Activated T-helper 1 cell treated with anti-CD3 and anti-CD28 coated beads, Interleukin-12 subunit alpha, Interleukin-12 subunit beta, Interleukin-2, Interleukin-4 antibody, amounts not matched to agents 30 ng/mL and 10 ng/mL and 1 ng/mL, durations not matched to agents 14 hours and 24 hours and 36 hours (primary cell): Measurements from ENCODE around the gene OR8H3. TPM values are rescaled to one million over a fixed set of nuclear protein-coding genes. Genes with fewer than 3 reads are reported as not detected.
"Not testable (repeated sequence)": the region's sequence is repeated elsewhere in the genome, so short reads cannot be mapped to it uniquely, and the experiment has no call there.

Experiments used
- DNase-seq: peaks from one replicate; pipeline ENCODE4 v3.0.0; 2021; ENCODE audit warnings: low spot score
- H3K27ac Mint-ChIP-seq: one replicate; pipeline ENCODE4 v1.8.0; 2021; ENCODE audit warnings: mild to moderate bottlenecking, mixed read lengths
- H3K27me3 Mint-ChIP-seq: one replicate; pipeline ENCODE4 v1.8.0; 2022; ENCODE audit warnings: mild to moderate bottlenecking, moderate library complexity, mixed read lengths; ENCODE audit not compliant: insufficient read depth
- H3K36me3 Mint-ChIP-seq: one replicate; pipeline ENCODE4 v1.8.0; 2021; ENCODE audit warnings: low read depth, mixed read lengths
- H3K4me1 Mint-ChIP-seq: one replicate; pipeline ENCODE4 v1.8.0; 2021; ENCODE audit warnings: low read depth, mixed read lengths
- H3K4me3 Mint-ChIP-seq: one replicate; pipeline ENCODE4 v1.8.0; 2021; ENCODE audit warnings: mild to moderate bottlenecking, moderate library complexity, mixed read lengths
- H3K9me3 Mint-ChIP-seq: one replicate; pipeline ENCODE4 v1.8.0; 2021; ENCODE audit warnings: mixed read lengths
- intact Hi-C: fragments of 100-400 bp; cut with micrococcal nuclease; formaldehyde crosslinking; loops from one replicate; pipeline ENCODE4 v1.15.1; 2024
- total RNA-seq: library from RNA; stranded (reverse); gene quantifications from 2 replicates; pipeline ENCODE4 v1.2.3, GENCODE V29; 2022

Gene OR8H3, protein sequence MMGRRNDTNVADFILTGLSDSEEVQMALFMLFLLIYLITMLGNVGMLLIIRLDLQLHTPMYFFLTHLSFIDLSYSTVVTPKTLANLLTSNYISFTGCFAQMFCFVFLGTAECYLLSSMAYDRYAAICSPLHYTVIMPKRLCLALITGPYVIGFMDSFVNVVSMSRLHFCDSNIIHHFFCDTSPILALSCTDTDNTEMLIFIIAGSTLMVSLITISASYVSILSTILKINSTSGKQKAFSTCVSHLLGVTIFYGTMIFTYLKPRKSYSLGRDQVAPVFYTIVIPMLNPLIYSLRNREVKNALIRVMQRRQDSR
- total RNA-seq, result not detected in 2 replicates

DNA sequence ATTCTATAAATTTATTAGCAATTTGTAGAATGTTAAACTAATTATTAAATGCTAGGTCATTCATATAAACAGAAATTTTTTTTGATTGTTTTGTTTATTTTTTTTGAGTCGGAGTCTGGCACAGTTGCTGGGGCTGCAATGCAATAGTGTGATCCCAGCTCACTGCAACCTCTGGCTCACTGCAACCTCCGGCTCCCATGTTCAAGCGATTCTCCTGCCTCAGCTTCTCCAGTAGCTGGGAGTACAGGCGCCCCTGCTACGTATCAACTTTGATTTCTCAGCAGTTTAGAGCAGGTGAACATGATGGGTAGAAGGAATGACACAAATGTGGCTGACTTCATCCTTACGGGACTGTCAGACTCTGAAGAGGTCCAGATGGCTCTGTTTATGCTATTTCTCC, at the start of gene OR8H3:
OR8H3 (plus strand) TSS at position 301 of the 400 bp plus-strand sequence; CDS start at position 301, 0 bp downstream.
- Mint-ChIP-seq H3K9me3 (peaks cover 13% of the 10 kb centered on the region), H3K4me3 (no peak within 1 kb of the TSS), H3K36me3 (no peaks in the 10 kb centered on the region)

DNA sequence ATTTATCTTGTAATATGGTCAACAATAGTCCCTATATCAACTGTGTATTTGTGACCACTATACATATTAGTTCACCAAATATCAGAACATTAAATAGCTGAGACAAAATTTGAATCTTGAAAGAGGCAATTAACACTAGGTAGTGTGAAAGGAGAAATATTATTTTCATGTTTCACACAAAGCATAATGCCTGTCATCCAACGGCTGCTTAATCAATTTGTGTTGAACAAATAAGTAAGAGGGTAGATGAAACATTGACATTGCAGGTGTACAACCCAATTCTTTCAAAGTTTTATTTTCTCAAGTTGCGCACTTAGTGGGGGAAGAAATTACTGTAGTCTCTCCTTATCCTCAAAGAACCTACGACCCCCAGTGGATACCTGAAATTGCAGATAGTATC, 32.5 kb upstream of the OR8H3 start:
- Mint-ChIP-seq H3K27me3 (no peaks in the 10 kb centered on the region), H3K4me3 (no peak overlapping the region), H3K27ac (no peak overlapping the region), H3K4me1 (no peaks in the 10 kb centered on the region), H3K9me3 (peaks cover 17% of the 10 kb centered on the region), H3K36me3 (no peaks in the 10 kb centered on the region)
- DNase-seq, result no peak
- intact Hi-C loops, result no loop called here

More for the DNA sequence above, at the start of gene OR8H3:
- Mint-ChIP-seq H3K27me3 (no peaks in the 10 kb centered on the region), H3K4me1 (no peaks in the 10 kb centered on the region), H3K27ac (no peak within 1 kb of the TSS)
- no peak for DNase-seq
- intact Hi-C loops, result no loop called here

DNA sequence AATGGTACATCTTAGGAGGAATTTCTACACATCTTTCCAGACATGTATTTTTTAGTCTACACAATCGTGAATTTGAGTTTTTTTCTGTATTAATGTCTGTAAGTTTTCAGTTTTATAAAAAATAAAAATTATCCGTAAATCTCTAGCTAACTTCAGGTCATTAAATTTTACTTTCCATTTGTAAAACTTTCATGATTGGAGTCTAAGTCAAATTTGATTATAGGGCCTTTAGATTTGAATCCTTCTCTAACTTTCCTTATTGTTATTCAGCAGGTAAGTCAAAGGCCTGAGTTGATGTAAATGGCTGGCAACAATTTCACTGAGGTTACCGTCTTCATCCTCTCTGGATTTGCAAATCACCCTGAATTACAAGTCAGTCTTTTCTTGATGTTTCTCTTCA, 29.2 kb upstream of the OR8H3 start, which contains the start of gene OR8I2:
OR8I2 (plus strand) TSS at position 301 of the 400 bp plus-strand sequence; CDS start at position 301, 0 bp downstream.
- H3K27ac Mint-ChIP-seq, result no peak within 1 kb of the TSS
- H3K9me3 Mint-ChIP-seq, result peaks cover 21% of the 10 kb centered on the region
- H3K4me1 Mint-ChIP-seq, result no peaks in the 10 kb centered on the region
- intact Hi-C loops, result no loop called here
- no peak within 1 kb of the TSS for H3K4me3 Mint-ChIP-seq
- H3K36me3 Mint-ChIP-seq, result no peaks in the 10 kb centered on the region
- DNase-seq, result no peak
- no peaks in the 10 kb centered on the region for H3K27me3 Mint-ChIP-seq

DNA sequence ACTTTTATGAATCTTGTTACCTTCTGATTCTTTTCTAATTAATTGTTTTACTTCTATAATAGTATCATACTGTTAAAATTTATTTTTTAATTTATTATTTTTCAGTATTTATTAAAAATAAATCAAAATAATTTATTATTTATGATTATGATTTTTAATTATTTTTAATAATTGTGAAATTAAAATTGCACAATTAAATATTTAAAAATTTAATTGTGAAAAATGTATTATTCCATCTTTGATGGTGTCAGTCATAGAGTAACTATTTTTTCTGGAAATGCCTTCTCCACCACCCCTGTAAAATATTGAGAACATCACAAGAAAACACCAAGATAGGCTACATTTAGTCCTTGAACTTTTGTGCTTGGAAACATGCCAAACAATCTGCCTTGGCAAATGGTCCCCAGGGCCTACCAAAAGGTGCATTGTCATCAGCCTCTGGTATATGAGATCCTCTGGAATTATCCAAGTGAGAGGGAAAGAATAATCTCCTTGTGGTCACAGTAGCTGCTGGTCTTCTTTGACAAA, 18.9 kb upstream of the OR8H3 start, which contains the start of gene OR8H2:
OR8H2 (plus strand) TSS at position 478 of the 528 bp plus-strand sequence. CDS start 1,356 bp downstream, outside the sequence.
- Mint-ChIP-seq H3K27me3 (no peaks in the 10 kb centered on the region), H3K9me3 (peaks cover 26% of the 10 kb centered on the region), H3K36me3 (no peaks in the 10 kb centered on the region), H3K27ac (no peak within 1 kb of the TSS), H3K4me3 (no peak within 1 kb of the TSS), H3K4me1 (no peaks in the 10 kb centered on the region)
- no peak for DNase-seq
- intact Hi-C loops, result no loop called here

DNA sequence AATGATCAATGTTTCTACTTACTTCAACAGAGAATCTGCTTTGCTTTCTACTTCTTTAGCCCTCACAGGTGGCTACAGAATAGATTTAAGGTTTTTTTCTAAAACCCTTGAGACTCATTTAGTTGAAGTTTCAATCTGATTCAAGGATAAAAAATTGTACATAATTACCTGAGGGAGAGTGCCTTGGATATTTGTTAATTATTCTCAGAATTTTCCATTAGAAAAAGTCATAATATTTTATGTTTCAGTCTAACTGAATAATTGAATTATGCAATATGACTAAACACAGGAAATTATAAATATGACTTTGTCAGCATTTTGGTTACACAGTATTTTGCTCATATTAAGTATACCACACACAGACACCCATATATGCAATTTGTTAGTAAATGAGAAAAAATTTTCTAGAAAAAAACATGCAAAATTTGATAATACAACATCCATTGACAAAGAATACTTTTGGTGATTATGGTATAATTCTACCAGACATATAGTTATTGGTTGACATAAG, 18.0 kb downstream of the OR8H3 start, which contains the start of gene OR8J3:
OR8J3 (minus strand) TSS at position 51 of the 511 bp plus-strand sequence. CDS start 2,483 bp downstream, outside the sequence.
- Mint-ChIP-seq H3K4me3 (no peak within 1 kb of the TSS), H3K27ac (no peak within 1 kb of the TSS), H3K9me3 (peaks cover 19% of the 10 kb centered on the region), H3K36me3 (no peaks in the 10 kb centered on the region), H3K4me1 (no peaks in the 10 kb centered on the region), H3K27me3 (no peaks in the 10 kb centered on the region)
- no peak for DNase-seq
- intact Hi-C loops, result no loop called here

DNA sequence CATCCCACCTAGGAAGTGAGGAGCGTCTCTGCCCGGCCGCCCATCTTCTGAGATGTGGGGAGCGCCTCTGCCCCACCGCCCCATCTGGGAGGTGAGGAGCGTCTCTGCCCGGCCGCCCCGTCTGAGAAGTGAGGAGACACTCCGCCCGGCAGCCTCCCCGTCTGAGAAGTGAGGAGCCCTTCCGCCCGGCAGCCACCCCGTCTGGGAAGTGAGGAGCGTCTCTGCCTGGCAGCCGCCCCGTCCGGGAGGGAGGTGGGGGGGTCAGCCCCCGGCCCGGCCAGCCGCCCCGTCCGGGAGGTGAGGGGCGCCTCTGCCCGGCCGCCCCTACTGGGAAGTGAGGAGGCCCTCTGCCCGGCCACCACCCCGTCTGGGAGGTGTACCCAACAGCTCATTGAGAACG, 21.5 kb downstream of the OR8H3 start:
- H3K27me3 Mint-ChIP-seq, H3K36me3 Mint-ChIP-seq, DNase-seq, H3K4me1 Mint-ChIP-seq, intact Hi-C loops, H3K27ac Mint-ChIP-seq, H3K4me3 Mint-ChIP-seq: not testable (repeated sequence)
- H3K9me3 Mint-ChIP-seq, result peaks cover 20% of the 10 kb centered on the region

DNA sequence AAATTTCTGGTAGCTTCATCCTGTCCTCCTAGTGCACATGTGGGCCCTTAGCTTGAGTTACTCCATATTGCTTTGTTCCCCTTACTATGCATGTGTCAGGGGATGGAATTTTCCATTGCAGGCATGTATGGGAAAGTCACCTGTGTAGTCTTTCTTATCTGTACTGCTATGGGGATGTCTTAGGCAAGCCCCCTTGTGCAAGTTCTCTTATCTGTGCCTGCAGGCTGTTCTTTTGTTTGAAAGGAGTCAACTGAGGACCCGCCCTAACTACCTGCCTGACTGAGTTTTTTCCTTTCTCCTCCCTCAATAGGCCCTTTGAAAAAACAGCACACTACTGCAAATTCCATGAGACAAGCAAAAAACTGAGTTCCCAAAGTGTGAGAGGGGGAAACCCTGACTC, 29.2 kb downstream of the OR8H3 start:
- intact Hi-C loops, result no loop called here
- DNase-seq, result no peak
- no peaks in the 10 kb centered on the region for H3K4me1 Mint-ChIP-seq
- H3K36me3 Mint-ChIP-seq, result no peaks in the 10 kb centered on the region
- H3K27me3 Mint-ChIP-seq, result no peaks in the 10 kb centered on the region
- H3K9me3 Mint-ChIP-seq, result peaks cover 46% of the 10 kb centered on the region
- no peak overlapping the region for H3K27ac Mint-ChIP-seq
- H3K4me3 Mint-ChIP-seq, result no peak overlapping the region

DNA sequence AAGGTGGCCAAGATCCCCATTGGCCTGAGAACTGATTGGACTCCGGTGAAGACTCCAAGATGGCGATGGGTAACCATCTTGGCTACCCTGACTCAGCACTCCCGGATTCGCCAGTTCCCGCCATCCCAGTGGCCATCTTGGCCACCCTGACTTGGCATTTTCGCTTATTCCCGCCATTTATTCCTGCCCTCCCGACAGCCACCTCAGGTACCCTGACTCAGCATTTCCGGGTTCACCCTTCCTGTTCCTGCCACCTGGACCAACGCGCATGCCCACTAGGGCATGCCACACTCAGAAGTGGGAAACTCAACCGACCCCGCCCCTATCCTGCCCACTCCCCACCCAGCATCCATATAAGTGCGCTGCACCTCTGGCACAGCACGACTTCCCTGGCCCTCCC, 30.2 kb downstream of the OR8H3 start:
- H3K9me3 Mint-ChIP-seq, result peaks cover 55% of the 10 kb centered on the region
- DNase-seq, result no peak
- H3K27me3 Mint-ChIP-seq, result no peaks in the 10 kb centered on the region
- no peak overlapping the region for H3K27ac Mint-ChIP-seq
- intact Hi-C loops, result no loop called here
- H3K36me3 Mint-ChIP-seq, result no peaks in the 10 kb centered on the region
- H3K4me3 Mint-ChIP-seq, result no peak overlapping the region
- H3K4me1 Mint-ChIP-seq, result no peaks in the 10 kb centered on the region

DNA sequence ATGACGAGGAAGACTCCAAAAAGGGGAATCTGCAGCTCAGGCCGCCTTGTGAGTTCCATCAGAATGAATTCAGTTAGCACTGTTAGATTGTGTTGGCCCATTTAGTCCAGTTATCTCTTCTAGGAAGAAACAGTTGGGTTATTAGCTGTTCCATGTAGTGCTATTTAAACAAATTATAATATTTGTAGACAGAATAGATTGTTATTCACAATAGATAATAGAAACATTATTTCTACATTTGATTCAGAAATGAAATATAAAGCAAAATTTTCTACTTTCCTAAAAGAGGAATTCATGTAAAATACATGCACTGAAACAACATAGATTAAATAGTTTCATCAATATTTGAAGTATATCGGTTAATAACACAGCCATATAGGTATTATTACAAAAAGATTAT, 38.0 kb downstream of the OR8H3 start, which contains the start of gene OR8K5:
OR8K5 (minus strand) TSS at position 101 of the 400 bp plus-strand sequence; CDS start at position 101, 0 bp downstream.
- Mint-ChIP-seq H3K27ac (no peak within 1 kb of the TSS), H3K4me3 (no peak within 1 kb of the TSS), H3K4me1 (no peaks in the 10 kb centered on the region), H3K36me3 (no peaks in the 10 kb centered on the region), H3K27me3 (no peaks in the 10 kb centered on the region), H3K9me3 (peaks cover 18% of the 10 kb centered on the region)
- intact Hi-C loops, result no loop called here
- DNase-seq, result no peak

DNA sequence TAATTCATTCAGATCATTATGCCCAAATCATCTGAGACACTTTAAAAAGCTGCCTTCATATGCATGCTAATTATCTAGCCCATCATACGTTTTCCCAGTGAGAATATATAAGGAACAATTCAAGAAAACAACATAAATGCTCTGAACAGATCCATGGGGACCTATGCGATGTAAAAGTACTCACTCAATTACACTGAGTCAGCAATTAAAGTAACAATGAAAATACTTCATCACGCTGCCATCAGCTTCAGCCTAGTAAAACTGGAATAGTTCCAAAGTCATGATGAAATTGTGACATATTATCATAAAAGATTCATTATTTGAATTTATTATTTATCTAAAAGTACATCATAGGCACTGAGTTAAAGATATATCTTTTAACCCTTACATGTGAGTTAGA, 41.6 kb downstream of the OR8H3 start:
- no peak overlapping the region for H3K4me3 Mint-ChIP-seq
- intact Hi-C loops, result no loop called here
- H3K4me1 Mint-ChIP-seq, result no peaks in the 10 kb centered on the region
- no peak for DNase-seq
- peaks cover 11% of the 10 kb centered on the region for H3K9me3 Mint-ChIP-seq
- no peaks in the 10 kb centered on the region for H3K36me3 Mint-ChIP-seq
- no peak overlapping the region for H3K27ac Mint-ChIP-seq
- H3K27me3 Mint-ChIP-seq, result no peaks in the 10 kb centered on the region

DNA sequence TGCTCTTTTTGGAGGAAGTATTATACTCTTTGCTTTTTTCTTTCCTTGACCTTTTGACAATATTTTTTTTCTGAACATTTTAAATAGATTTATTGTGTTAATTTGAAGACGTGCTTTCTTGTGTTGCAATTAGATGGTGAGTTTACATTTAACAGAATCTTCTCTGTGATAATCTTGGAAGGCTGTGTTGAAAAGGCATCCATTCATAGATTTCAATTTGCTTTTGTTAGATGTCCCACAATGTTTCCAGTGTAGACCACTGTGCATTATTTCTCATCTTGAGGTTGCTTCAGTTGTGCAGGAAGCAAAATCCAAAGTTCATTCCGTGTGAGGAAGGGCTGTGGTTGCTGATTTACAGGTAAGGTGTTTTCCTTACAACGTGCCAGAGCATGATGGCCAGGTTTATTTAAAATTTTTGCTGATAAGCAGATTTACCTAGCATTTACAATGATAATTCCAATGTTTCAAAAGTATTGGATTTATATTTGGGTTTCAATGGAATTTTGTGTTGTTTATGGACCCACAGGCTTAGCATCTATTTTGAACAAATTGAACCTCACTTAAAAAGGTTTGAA, 50.2 kb downstream of the OR8H3 start:
- Mint-ChIP-seq H3K27me3 (no peaks in the 10 kb centered on the region), H3K4me3 (no peak overlapping the region), H3K36me3 (no peaks in the 10 kb centered on the region), H3K27ac (no peak overlapping the region), H3K9me3 (peaks cover 18% of the 10 kb centered on the region), H3K4me1 (no peaks in the 10 kb centered on the region)
- no peak for DNase-seq
- intact Hi-C loops, result no loop called here
